Hepatocyte (in vitro differentiated cells): Measurements from ENCODE around the gene RADIL.

Experiments used
- CTCF ChIP-seq: fragments of 200-600 bp; sonication (generic); IDR thresholded peaks from 2 replicates; pipeline ENCODE4 v1.5.1; 2016; ENCODE audit warnings: antibody characterized with exemption, mild to moderate bottlenecking; ENCODE audit not compliant: poor library complexity
- EZH2 ChIP-seq: fragments of 200-600 bp; sonication (generic); IDR thresholded peaks from 2 replicates; pipeline ENCODE4 v1.6.1; 2016; ENCODE audit warnings: antibody characterized with exemption, mild to moderate bottlenecking, borderline replicate concordance
- EZH2phosphoT487 ChIP-seq: fragments of 200-600 bp; sonication (generic); IDR thresholded peaks from one replicate; pipeline ENCODE4 v1.6.1; 2018; ENCODE audit warnings: antibody characterized with exemption, mild to moderate bottlenecking, low read depth, moderate library complexity; ENCODE audit not compliant: unreplicated experiment, severe bottlenecking

GRCh38 chr7:4782333-4783291 is 100.9 kb downstream of the RADIL start:
- TF ChIP-seq EZH2 = no peak
- TF ChIP-seq CTCF = no peak
- no peak for TF ChIP-seq EZH2phosphoT487
